Ascending aorta (tissue), 2 donors: Measurements from ENCODE around the gene DACH2. TPM values are rescaled to one million over a fixed set of nuclear protein-coding genes. Genes with fewer than 3 reads are reported as not detected.
"Not testable (repeated sequence)": the region's sequence is repeated elsewhere in the genome, so short reads cannot be mapped to it uniquely, and the experiment has no call there.

ENCODE experiments used
- DNase-seq, 2 donors: peaks; one replicate each; pipeline ENCODE4 v3.0.0-alpha.2; 2019; ENCODE audit warnings: low spot score in 2 of 2
- H3K27ac ChIP-seq, 2 donors: fragments of 200-600 bp; sonication (generic); one replicate each; pipeline ENCODE4 v1.5.1; 2016 to 2017; ENCODE audit warnings: mild to moderate bottlenecking in 1 of 2
- H3K27me3 ChIP-seq: fragments of 200-600 bp; sonication (generic); one replicate; pipeline ENCODE4 v1.5.1; 2017
- H3K36me3 ChIP-seq, 2 donors: fragments of 200-600 bp; sonication (generic); one replicate each; pipeline ENCODE4 v1.5.1; 2016
- H3K4me1 ChIP-seq, 2 donors: fragments of 200-600 bp; sonication (generic); one replicate each; pipeline ENCODE4 v1.5.1; 2016 to 2017; ENCODE audit warnings: mild to moderate bottlenecking in 1 of 2
- H3K4me3 ChIP-seq, 2 donors: fragments of 200-600 bp; sonication (generic); one replicate each; pipeline ENCODE4 v1.5.1; 2016 to 2017; ENCODE audit warnings: mild to moderate bottlenecking in 1 of 2
- H3K9me3 ChIP-seq, 2 donors: fragments of 200-600 bp; sonication (generic); one replicate each; pipeline ENCODE4 v1.5.1; 2016
- CTCF ChIP-seq, 3 experiments: fragments of 200-600 bp in 2 of 3; fragments of 450-650 bp in 1 of 3; sonication (generic) in 2 of 3; IDR thresholded peaks; one replicate each; pipeline ENCODE4 v1.5.1; 2016 to 2019; ENCODE audit warnings: antibody characterized with exemption in 3 of 3, mild to moderate bottlenecking in 1 of 3, moderate library complexity in 1 of 3
- intact Hi-C: fragments of 100-400 bp; cut with DNase I; formaldehyde crosslinking; loops from one replicate; pipeline ENCODE4 v1.15.1; 2023
- total RNA-seq: library from RNA; depleted of rRNA; stranded (reverse); fragments of >200 nt; gene quantifications from one replicate; pipeline ENCODE4 v1.1.0, GENCODE V29; 2016

The DACH2 gene
- total RNA-seq, 1 donor from 2014 or later: not detected

- Histone ChIP-seq H3K9me3 (no peaks in the 10 kb centered on the region), H3K27ac (no peak overlapping the region), H3K27me3 (no peaks in the 10 kb centered on the region), H3K4me1 (no peaks in the 10 kb centered on the region), H3K36me3 (no peaks in the 10 kb centered on the region), H3K4me3 (no peak overlapping the region)
- no peak for TF ChIP-seq CTCF (IDR thresholded peaks at IDR 0.05)
- intact Hi-C loops: no loop called here
- DNase-seq: no peak
Measured at GRCh38 chrX:86171366-86171765, 23.1 kb downstream of the DACH2 start.

- no peak overlapping the region for H3K4me3 ChIP-seq
- no peaks in the 10 kb centered on the region for H3K27me3 ChIP-seq
- no peaks in the 10 kb centered on the region for H3K4me1 ChIP-seq
- no peak overlapping the region for H3K27ac ChIP-seq
- H3K36me3 ChIP-seq: no peaks in the 10 kb centered on the region
- no peak for DNase-seq
- no peaks in the 10 kb centered on the region for H3K9me3 ChIP-seq
- intact Hi-C loops: no loop called here
- TF ChIP-seq CTCF (IDR thresholded peaks at IDR 0.05): no peak
Measured at GRCh38 chrX:86178906-86179305, 30.7 kb downstream of the DACH2 start.

- not testable (repeated sequence) for DNase-seq
Measured at GRCh38 chrX:86181325-86181724, 33.1 kb downstream of the DACH2 start.

GRCh38 chrX:86192827-86193226 lies 44.6 kb downstream of the DACH2 start:
- TF ChIP-seq CTCF (IDR thresholded peaks at IDR 0.05): no peak

More at GRCh38 chrX:86181325-86181724, 33.1 kb downstream of the DACH2 start:
- H3K27ac ChIP-seq, H3K27me3 ChIP-seq, H3K36me3 ChIP-seq, H3K4me3 ChIP-seq, H3K4me1 ChIP-seq, intact Hi-C loops, H3K9me3 ChIP-seq: not testable (repeated sequence)

GRCh38 chrX:86194758-86195157 lies 46.5 kb downstream of the DACH2 start:
- Histone ChIP-seq H3K27ac (no peak overlapping the region), H3K36me3 (no peaks in the 10 kb centered on the region), H3K9me3 (peaks cover 0 to 12% of the 10 kb centered on the region in 2 donors), H3K4me1 (no peaks in the 10 kb centered on the region), H3K4me3 (no peak overlapping the region), H3K27me3 (no peaks in the 10 kb centered on the region)
- no peak for TF ChIP-seq CTCF (IDR thresholded peaks at IDR 0.05)
- intact Hi-C loops: no loop called here
- no peak for DNase-seq

More at GRCh38 chrX:86192827-86193226, 44.6 kb downstream of the DACH2 start:
- intact Hi-C loops: no loop called here
- H3K36me3 ChIP-seq: no peaks in the 10 kb centered on the region
- no peak overlapping the region for H3K4me3 ChIP-seq
- H3K27ac ChIP-seq: no peak overlapping the region
- DNase-seq: no peak
- no peaks in the 10 kb centered on the region for H3K27me3 ChIP-seq
- H3K4me1 ChIP-seq: no peaks in the 10 kb centered on the region
- H3K9me3 ChIP-seq: peaks cover 0 to 6% of the 10 kb centered on the region in 2 donors

- H3K9me3 ChIP-seq: peaks cover 0 to 12% of the 10 kb centered on the region in 2 donors
- no peak for DNase-seq
- no peak for TF ChIP-seq CTCF (IDR thresholded peaks at IDR 0.05)
- intact Hi-C loops: no loop called here
- H3K27ac ChIP-seq: no peak overlapping the region
- H3K4me1 ChIP-seq: no peaks in the 10 kb centered on the region
- H3K27me3 ChIP-seq: no peaks in the 10 kb centered on the region
- no peak overlapping the region for H3K4me3 ChIP-seq
- H3K36me3 ChIP-seq: no peaks in the 10 kb centered on the region
Measured at GRCh38 chrX:86195343-86195742, 47.1 kb downstream of the DACH2 start.
